UCSD-AML1 (cell line): Measurements from ENCODE around the gene NSD1.
"Not testable (repeated sequence)": the region's sequence is repeated elsewhere in the genome, so short reads cannot be mapped to it uniquely, and the experiment has no call there.

ENCODE experiments used
- DNase-seq: peaks from one replicate; lab custom pipeline; 2025; ENCODE audit not compliant: unreplicated experiment; lab: John Stamatoyannopoulos, UW

The NSD1 gene

DNA sequence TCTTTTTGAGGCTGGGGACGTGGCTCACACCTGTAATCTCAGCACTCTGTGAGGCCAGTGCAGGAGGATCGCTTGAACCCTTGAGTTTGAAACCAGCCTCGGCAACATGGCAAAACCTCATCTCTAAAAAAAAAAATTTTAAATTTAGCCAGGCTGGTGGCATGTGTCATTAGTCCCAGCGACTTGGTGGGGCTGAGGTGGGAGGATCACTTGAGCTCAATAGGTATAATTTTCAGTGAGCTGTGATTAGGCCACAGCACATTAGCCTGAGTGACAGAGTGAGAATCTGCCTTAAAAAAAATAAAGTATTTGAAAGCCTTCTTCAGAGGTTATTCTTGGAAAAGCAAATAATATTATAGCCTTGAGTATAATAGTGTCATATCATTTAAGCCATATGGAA lies 41.8 kb downstream of the NSD1 start:
- no peak for DNase-seq

DNA sequence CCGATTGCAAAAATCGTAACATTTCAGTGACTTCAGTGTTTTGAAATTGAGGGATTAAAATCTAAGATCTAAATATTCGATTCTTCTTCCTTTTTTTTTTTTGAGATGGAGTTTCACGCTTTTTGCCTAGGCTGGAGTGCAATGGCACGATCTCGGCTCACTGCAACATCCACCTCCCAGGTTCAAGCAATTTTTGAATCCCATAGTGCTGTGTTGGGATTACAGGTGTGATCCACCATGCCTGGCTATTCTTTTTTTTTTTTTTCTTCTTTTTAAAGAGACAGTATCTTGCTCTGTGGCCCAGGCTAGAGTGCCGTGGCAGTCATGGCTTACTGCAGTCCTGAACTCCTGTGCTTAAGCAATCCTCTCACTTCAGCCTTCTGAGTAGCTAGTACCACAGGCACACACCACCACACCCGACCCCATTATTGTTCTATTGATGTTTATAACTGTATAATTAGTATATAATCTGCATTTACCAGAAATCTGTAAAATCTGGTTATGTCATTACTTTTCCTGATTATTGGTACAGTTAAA lies 42.7 kb downstream of the NSD1 start:
- no peak for DNase-seq

DNA sequence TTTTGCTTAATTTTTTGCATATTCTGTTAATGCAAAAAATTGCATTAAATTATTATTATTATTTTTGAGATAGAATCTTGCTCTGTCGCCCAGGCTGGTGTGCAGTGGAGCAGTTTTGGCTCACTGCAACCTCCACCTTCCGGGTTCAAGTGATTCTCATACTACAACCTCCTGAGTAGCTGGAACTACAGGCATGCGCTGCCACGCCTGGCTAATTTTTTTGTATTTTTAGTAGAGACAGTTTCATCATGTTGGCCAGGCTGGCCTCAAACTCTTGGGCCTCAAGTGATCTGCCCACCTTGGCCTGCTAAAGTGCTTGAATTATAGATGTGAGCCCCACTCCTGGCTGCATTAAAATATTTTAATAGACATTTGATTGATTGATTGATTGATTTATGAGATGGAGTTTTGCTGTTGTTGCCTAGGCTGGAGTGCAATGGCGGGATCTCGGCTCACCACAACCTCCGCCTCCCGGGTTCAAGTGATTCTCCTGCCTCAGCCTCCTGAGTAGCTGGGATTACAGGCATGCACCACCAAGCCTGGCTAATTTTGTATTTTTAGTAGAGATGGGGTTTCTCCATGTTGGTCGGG lies 44.4 kb downstream of the NSD1 start:
- not testable (repeated sequence) for DNase-seq

DNA sequence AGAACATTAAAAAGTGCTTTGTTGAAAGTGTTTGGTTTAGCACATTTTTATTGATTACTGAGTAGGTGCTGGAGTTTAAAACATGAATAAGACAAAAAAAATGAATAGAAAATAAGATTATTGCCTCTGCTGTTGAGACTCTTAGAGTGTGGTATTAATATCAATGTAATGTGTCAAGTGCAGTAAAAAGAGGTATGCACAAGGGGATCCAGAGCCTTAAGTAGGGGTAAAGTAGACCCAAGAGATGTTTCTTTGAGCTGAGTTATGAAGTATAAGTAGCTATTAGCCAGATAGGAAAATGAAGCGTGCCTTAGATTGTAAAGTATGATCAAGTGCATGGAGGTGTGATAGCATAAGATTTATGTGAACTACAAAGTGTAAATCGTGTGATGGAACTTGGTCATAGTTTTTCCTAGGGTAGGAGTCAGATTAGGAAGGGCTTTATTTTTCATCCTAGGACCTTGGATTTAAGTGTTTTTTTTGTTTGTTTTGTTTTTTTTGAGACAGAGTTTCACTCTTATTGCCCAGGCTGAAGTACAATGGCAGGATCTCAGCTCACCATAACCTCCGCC lies 45.2 kb downstream of the NSD1 start:
- no peak for DNase-seq

DNA sequence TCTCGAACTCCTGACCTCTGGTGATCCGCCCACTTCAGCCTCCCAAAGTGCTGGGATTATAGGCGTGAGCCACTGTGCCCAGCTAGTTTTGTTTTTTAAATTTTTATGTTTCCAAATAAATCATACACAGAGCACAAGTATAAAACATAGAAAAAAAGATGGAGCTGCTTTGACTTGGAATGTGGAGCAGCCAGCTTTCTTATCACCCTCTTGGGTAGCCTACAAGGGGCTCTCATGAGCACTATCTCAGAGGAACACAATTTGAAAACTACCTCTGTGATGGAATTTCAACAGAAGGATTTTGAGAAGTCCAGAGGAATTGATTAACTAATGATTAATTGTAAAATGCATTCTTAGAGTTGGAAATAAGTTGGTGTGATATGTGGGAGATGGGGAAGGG lies 45.9 kb downstream of the NSD1 start:
- no peak for DNase-seq

DNA sequence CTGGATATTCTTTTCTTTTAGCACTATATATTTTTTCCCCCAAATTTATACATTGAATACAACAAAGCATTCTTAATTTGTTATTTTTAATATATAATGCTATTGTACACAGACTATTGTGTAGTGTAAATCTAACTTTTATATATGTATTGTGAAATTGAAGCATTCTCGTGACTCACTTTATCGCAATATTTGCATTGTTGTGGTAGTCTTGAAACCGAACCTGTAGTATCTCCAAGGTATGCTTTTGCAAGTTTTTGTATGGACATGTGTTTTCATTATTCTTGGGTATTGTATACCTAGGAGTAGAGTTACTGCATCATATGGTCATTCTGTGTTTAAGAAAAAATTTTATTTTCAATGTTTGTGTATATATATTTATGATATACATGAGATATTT lies 49.6 kb downstream of the NSD1 start:
- no peak for DNase-seq

DNA sequence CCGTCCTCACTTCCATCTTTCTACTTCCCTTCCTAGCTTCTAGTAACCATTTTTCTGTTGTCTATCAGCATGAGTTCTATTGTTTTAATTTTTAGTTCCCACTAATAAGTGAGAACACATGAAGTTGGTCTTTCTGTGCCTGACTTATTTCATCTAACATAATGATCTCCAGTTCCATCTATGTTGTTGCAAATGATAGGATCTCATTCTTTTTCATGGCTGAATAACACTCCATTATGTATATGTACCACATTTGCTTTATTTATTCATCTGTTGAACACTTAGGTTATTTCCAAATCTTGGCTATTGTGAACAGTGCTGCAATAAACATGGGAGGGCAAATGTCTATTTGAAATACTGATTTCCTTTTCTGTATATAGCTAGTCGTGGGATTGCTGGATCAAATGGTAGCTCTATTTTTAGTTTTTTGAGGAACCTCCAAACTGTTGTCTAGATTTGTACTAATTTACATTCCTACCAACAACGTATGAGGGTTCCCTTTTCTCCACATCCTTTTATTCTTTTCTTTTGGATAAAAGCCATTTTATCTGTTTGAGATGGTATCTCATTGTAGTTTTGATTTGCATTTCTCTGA lies 50.3 kb downstream of the NSD1 start:
- no peak for DNase-seq

DNA sequence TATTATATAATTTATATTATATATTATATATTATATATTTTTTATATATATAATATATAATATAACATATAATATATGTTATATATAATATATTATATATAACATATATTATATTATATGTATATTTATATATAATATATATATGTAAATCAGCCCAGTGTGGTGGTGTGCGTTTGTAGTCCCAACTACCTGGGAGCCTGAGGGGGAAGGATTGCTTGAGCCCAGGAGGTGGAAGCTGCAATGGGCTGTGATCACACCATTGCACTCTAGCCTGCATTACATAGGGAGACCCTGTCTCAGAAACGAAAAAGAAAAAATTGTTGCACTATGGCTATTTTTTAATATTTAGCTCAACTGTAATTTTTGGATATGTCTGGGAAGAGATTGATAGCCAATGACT lies 52.4 kb downstream of the NSD1 start:
- DNase-seq: no peak

DNA sequence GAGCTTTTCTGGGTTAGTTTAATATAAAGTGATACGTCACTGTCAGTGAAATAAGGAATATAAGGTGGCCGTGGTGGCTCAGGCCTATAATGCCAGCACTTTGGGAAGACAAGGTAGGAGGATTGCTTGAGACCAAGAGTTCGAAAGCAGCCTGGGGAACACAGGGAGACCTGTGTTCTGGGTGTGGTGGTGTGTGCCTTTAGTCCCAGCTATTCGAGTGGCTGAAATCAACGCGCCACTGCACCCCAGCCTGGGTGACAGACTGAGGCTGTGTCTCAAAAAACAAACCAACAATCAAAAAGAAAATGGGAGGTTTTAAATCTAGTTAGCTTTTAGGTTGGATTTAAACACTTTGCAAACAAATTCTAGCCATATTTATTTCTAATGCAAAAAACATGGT lies 53.1 kb downstream of the NSD1 start:
- DNase-seq: no peak

DNA sequence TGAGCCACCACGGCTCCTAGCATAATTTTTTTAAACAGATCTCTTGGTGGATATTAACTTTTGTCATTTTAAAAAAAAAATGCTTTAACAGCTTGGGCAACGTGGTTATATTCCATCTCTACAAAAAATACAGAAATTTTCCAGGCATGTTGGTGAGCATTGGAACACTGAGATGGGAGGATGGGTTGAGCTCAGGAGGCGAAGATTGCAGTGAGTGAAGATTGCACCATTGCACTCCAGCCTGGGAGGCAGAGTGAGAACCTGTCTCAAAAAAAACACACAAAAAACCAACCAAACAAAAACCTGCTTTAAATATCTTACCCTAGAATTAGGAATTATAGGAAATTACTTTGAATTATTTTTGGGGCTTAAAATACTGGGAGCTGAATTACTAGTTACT lies 55.2 kb downstream of the NSD1 start:
- no peak for DNase-seq

DNA sequence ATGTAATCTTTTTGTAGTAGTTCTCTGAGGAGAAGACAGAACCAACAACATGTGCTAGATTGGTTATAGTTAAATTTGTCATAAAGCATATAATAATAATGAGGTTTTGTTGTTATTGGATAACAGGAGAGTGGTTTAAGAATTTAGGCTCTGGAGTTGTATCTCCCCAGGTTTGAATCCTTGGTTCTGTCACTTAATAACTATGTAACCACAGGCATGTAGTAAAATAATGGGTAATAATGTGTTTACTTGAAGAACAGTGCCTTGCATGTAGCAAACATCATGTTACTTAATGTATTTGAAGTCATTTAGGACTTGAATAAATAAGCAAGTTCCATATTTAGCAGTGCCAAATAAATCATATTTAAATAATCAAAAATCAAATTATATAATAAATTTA lies 55.8 kb downstream of the NSD1 start:
- no peak for DNase-seq

DNA sequence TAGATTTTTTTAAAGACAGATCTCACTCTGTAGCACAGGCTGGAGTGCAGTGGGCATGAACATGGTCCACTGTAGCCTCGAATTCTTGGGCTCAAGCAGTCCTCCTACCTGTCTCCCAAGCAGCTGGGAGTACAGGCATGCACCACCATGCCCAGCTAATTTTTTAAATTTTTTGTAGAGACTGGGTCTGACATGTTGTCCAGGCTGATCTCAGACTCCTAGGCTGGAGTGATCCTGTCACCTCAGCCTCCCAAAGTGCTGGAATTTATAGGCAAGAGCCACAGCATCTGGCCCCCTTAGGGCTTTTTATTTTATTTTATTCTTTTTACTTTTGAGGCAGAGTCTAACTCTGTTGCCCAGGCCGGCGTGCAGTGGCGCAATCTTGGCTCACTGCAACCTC lies 56.4 kb downstream of the NSD1 start:
- DNase-seq: no peak

DNA sequence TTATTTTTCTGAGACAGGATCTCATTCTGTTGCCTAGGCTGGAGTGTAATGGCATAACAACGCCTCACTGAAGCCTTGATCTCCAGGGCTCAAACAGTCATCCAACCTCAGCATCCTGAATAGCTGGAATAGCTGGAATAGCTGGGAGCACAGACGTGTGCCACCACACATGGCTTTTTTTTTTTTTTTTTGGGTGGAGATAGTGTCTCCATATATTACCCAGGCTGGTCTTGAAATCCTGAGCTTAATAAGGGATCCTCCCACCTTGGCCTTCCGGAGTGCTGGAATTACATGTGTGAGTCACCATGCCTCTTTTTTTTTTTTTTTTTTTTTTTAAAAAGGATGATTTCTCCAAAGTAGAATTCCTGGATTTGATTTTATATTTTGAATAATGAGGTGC lies 60.7 kb downstream of the NSD1 start:
- no peak for DNase-seq

DNA sequence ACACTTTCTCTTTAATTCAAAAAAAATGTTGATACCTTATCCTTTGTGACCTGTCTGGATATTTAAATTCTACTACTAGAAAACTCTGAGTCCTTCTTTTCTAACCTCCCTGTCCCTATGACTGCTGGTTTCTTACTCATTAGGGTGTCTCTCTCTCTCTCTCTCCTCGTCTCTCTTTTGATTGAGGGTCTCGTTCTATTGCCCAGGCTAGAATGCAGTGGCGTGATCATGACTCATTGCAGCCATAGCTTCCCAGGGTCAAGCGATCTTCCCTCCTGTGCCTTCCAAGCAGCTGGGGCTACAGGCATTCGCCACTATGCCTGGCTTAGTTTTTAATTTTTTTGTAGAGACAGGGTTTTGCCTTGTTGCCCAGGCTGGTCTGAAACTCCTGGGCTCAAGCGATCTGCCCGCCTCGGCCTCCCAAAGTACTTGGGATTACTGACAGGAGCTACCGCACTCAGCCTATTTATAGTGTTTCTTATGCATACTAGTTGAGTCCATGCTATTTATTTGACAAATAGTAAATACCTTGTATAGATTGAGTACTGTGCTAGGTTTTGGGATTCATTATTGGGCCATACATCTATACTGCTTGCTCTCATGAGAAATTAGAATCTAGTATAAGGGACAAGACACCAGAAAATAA lies 61.9 kb downstream of the NSD1 start:
- no peak for DNase-seq

DNA sequence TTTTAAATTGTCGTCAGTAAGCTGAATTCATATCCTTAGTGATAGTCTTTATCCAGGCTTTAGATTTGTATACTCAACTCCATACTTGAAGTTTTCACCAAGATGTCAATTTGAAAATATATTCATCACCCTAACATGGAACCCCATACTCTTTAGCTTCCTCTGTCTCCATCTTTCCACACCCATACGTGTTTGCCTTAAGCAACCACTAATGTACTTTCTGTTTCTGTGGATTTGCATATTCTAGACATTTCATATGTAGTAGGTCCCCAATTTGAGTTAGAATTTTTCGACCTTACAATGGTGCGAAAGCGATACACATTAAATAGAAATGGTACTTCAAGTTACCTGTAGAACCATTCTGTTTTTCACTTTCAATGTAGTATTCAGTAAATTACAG lies 65.2 kb downstream of the NSD1 start:
- no peak for DNase-seq

DNA sequence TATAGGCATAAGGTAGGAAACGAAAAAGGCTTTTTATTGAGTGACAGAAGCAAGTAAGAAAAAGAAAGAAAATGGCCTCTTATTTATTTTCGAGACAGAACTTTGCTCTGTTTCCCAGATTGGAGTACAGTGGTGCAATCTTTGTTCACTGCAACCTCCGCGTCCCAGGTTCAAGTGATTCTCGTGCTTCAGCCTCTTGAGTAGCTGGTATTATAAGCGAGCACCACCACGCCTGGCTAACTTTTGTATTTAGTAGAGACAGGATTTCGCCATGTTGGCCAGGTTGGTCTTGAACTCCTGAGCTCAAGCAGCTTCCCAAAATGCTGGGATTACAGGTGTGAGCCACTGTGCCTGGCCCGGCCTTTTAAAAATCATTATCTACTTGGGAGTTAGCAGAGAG lies 70.7 kb downstream of the NSD1 start:
- no peak for DNase-seq

DNA sequence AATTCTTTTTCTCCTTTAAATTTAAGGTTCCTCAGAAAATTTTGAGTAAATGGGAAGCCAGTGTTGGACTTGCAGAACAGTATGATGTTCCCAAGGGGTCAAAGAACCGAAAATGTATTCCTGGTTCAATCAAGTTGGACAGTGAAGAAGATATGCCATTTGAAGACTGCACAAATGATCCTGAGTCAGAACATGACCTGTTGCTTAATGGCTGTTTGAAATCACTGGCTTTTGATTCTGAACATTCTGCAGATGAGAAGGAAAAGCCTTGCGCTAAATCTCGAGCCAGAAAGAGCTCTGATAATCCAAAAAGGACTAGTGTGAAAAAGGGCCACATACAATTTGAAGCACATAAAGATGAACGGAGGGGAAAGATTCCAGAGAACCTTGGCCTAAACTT lies 76.0 kb downstream of the NSD1 start:
- no peak for DNase-seq

DNA sequence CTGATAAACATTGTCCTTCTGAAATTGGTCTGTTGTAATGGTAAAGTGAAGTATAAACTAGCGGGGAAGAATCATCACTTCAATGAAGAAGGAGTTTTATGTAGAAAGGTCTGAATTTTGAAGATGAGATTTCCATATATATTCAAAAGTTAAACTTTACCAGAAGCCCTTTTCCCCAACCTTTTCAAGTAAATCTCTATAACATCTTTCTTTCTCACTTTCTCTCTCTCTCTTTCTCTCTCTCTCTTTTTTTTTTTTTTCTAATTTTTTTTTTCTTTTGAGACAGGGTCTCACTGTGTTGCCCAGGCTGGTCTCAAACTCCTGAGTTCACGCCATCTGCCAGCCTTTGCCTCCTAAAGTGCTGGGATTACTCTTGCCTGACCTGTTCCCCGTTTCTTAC lies 78.7 kb downstream of the NSD1 start:
- no peak for DNase-seq

DNA sequence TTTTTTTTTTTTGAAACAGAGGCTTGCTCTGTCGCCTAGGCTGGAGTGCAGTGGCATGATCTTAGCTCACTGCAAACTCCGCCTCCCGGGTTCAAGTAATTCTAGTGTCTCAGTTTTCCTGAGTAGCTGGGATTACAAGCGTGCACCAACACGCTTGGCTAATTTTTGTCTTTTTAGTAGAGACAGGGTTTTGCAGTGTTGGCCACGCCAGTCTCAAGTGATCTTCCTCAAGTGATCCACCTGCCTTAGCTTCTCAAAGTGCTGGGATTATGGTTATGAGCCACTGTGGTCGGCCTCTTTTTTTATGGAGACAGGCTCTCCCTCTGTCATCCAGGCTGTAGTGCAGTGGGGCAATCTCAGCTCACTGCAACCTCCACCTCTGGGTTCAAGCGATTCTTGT lies 87.0 kb downstream of the NSD1 start:
- no peak for DNase-seq

DNA sequence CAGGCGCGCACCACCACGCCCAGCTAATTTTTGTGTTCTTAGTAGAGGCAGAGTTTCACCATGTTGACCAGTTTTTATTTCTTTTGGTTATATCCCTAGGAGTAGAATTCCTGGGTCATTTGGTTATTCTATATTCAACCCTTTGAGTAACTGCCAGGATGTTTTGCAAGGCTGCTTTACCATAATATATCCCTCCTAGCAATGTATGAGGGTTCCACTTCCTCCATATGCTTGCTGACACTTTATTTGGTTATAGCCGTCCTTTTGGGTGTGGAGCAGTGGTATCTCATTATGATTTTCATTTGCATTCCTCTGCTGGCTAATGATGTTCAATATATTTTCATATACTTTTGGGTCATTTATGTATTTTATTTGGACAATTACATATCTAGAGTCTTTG lies 88.7 kb downstream of the NSD1 start:
- DNase-seq: no peak

DNA sequence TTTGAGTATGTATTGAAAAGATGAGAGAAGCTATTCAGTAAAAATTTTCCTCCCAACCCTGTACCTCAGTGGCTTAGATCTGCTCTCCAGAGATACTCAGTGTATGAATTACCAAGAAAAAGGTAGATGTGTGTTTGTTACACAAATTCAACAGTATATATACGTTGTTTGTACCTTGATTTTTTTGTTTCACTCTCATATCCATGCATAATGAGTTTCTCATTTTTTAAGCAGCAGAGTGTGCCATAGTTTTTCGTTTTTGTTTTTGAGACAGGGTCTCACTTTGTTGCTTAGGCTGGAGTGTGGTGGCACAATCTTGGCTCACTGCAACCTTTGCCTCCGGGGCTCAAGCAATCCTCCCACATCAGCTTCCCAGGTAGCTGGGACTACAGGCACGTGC lies 92.2 kb downstream of the NSD1 start:
- no peak for DNase-seq

DNA sequence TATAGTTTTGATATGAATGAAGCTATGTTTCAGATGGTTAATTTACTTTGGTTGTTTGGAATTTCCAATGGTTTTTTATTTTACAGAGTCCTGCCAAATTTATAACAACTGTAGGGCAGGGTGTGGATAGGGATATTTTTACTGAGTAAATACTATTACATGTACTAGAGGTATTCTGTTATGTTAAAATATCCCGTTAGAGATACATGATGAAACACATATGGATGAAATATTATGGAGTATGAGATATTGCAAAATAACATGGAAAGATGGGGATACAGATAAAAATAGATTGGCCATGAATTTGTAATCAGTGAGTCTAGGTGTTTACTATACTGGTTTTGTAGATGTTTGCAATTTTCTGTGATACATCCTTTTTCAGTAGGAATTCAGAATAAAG lies 93.3 kb downstream of the NSD1 start:
- no peak for DNase-seq
